Bronchial epithelial cell (primary cell): Measurements from ENCODE around the gene ADGRA1. TPM values are rescaled to one million over a fixed set of nuclear protein-coding genes. Genes with fewer than 3 reads are reported as not detected.
A peak's percentile ranks its signal among the peaks of the same experiment; 100 is the strongest.

Experiments used
- DNase-seq: peaks from one replicate; pipeline ENCODE4 v3.0.0-alpha.2; 2010; ENCODE audit warnings: low read depth
- FAIRE-seq: peaks from 2 replicates; lab custom pipeline; 2011; peaks lifted over from hg19 to GRCh38; lab: Jason Lieb, UNC
- H3K27me3 ChIP-seq: 2 replicates; pipeline ENCODE4 v1.5.1; 2011; ENCODE audit warnings: low read length; ENCODE audit not compliant: control insufficient read depth, insufficient read depth
- H3K36me3 ChIP-seq: 2 replicates; pipeline ENCODE4 v1.5.1; 2011; ENCODE audit warnings: low read length; ENCODE audit not compliant: control insufficient read depth, insufficient read depth
- H3K4me3 ChIP-seq: 2 replicates; pipeline ENCODE4 v1.5.1; 2011; ENCODE audit warnings: mild to moderate bottlenecking, low read depth, low read length, control low read depth
- total RNA-seq: library from RNA; depleted of rRNA; stranded (reverse); fragments of >200 nt; gene quantifications from 2 replicates; pipeline ENCODE4 v1.2.1, GENCODE V29; 2014
- TF ChIP-seq, protein P1 (sequence below): IDR thresholded peaks from 2 replicates; pipeline ENCODE4 v1.5.1; 2011; ENCODE audit warnings: mild to moderate bottlenecking, moderate library complexity, low read length, control low read depth, inconsistent platforms; ENCODE audit not compliant: insufficient read depth, severe bottlenecking

Gene ADGRA1
- total RNA-seq, 1 donor from 2014 or later = not detected

DNA sequence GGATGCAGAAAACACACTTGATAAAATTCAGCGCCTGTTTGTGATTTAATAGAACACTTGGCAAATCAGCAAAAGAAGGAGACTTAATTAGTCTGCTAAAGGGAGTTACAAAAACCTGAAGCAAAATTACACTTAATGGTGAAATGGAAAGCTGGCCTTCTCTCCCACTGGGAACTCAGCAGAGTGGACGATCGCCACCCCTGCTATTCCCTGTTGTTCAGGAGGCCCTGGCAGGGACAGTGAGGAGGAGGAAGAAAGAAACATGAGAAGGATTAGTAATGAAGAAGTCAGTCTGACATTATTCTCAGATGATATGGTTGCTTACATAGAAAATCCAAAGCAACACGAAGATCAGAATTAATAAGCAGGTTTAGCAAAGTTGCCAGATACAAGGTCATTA, 66.7 kb downstream of the ADGRA1 start:
- peak; percentile 32 for FAIRE-seq
- Histone ChIP-seq H3K27me3 (no peaks in the 10 kb centered on the region), H3K36me3 (no peaks in the 10 kb centered on the region), H3K4me3 (no peak overlapping the region)
- DNase-seq = no peak
- TF ChIP-seq, protein P1, sequence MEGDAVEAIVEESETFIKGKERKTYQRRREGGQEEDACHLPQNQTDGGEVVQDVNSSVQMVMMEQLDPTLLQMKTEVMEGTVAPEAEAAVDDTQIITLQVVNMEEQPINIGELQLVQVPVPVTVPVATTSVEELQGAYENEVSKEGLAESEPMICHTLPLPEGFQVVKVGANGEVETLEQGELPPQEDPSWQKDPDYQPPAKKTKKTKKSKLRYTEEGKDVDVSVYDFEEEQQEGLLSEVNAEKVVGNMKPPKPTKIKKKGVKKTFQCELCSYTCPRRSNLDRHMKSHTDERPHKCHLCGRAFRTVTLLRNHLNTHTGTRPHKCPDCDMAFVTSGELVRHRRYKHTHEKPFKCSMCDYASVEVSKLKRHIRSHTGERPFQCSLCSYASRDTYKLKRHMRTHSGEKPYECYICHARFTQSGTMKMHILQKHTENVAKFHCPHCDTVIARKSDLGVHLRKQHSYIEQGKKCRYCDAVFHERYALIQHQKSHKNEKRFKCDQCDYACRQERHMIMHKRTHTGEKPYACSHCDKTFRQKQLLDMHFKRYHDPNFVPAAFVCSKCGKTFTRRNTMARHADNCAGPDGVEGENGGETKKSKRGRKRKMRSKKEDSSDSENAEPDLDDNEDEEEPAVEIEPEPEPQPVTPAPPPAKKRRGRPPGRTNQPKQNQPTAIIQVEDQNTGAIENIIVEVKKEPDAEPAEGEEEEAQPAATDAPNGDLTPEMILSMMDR = no peak

DNA sequence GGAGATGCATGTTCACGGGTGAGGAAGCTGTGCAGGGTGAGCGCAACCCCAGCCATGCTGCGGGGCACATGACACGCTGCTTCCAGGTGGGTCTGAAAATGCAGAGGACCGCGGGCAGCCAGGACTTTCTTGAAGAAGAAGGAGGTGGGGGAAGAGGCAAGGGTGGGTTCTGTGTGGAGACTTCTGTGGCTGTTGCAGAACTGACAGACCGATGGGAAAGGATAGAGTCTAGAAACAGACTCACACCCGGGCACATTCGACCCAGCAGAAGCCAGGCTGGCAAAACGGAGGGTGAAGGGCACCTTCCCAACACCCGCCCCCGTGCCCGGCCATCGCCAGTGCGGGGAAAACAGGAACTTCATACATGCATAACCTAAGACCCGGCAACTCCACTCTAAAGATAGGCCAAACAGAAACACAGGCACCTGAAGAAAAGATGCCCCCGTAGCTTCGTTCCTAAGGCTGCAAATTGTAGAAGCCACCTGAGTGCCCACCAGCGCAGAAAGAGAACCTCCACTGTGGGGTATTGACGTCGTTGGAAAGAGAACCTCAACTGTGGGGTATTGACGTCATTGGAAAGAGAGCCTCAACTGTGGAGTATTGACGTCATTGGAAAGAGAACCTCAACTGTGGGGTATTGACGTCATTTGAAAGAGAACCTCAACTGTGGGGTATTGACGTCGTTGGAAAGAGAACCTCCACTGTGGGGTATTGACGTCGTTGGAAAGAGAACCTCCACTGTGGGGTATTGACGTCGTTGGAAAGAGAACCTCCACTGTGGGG, 67.5 kb downstream of the ADGRA1 start:
- H3K4me3 ChIP-seq = no peak overlapping the region
- FAIRE-seq = no peak
- no peak for DNase-seq
- no peaks in the 10 kb centered on the region for H3K27me3 ChIP-seq
- TF ChIP-seq, protein P1 = no peak
- no peaks in the 10 kb centered on the region for H3K36me3 ChIP-seq

DNA sequence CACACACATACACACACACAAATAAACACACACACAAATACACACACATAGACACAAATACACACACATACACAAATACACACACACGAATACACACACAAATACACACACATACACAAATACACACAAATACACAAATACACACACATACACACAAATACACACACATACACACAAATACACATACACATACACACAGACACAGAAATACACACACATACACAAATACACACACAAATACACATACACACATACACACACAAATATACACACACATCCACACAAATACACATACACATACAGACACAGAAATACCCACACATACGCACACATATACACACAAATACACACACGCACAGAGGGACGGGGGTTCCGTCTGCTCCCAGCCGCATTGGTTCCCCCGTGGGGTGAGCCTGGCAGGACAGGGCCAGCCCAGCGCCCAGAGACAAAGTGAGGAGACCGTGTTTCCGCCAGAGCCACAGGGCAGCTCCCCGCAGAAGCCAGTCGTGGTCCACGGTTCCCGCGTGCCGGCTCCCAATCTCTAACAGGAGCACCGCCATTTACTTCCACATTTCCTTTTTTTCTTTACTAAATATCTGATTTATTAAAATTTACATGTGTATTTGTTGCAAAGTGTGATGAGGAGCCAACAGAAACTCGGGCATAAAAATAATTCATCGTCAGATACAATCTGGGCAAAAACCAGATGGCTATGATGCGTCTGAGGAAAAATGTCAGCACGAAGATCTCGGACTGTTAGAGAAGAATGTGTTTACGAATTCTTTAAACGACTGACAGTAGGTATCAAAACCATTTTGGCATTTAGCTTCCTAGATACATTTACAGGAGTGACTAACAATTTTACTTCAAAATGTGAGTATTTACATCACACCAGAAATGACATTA, 69.2 kb downstream of the ADGRA1 start:
- TF ChIP-seq, protein P1 = no peak
- FAIRE-seq (no peak), DNase-seq (no peak)
- H3K27me3 ChIP-seq = peaks cover 8% of the 10 kb centered on the region
- no peak overlapping the region for H3K4me3 ChIP-seq
- H3K36me3 ChIP-seq = no peaks in the 10 kb centered on the region

DNA sequence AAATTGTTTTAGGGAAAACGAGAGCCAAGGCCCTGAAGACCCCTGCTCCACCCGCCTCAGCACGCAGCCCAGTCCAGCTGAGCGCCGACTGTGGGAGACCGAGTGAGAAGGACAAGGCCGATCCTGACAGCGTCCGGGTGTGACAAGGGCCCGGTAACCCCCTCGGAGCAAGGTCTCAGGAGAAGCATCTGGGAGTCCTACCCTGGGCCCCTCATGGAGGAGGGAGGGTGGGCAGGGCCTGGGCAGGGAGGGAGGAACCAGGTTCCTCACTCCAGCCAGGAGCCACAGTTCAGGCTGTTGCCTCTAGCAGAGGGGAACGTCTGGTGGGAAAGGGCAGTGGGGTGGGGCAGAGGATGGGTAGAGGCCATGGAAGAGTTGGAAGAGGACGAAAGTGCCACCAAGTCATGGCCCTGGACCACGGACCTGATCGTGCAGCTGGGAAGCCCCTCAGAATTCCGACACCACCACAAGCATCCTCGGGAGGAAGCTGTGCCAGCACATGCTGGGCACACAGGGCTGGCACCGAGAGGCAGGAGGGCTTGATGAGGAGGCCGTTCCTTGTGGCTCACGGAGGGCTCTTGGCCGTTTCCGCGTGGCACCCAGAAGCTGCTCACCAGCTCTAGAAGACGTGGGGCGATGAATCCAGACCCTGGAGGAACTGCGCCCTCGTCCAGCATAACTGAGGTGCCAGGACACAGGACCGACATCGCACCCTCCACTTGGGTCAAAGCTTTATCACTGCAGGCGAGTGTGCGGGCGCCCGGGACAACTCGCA, 70.1 kb downstream of the ADGRA1 start:
- DNase-seq (no peak), FAIRE-seq (no peak)
- H3K27me3 ChIP-seq = peaks cover 8% of the 10 kb centered on the region

DNA sequence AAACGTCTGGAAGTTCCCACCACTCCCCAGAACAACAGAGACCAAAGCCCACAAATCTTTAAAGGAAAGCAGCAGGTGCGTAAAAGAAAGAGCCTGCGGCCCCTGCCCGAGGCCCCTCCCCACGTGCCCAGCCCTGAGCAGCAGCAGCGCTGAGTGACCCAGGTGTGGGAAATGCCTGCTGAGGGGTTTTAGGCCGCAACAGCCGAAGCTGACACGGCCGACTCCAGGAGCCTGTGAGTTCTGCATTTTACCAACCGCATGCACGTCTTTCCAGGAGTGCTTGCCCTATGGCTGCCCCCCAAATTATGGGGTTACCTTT, 70.7 kb downstream of the ADGRA1 start:
- no peak for FAIRE-seq
- Histone ChIP-seq H3K4me3 (no peak overlapping the region), H3K36me3 (no peaks in the 10 kb centered on the region), H3K27me3 (peaks cover 8% of the 10 kb centered on the region)
- no peak for DNase-seq
- TF ChIP-seq, protein P1 = no peak

More for the DNA sequence above, 70.1 kb downstream of the ADGRA1 start:
- no peaks in the 10 kb centered on the region for H3K36me3 ChIP-seq
- TF ChIP-seq, protein P1 = no peak
- no peak overlapping the region for H3K4me3 ChIP-seq
